ENCODE results near the gene RSPO3.
A peak's percentile ranks its signal among the peaks of the same experiment; 100 is the strongest.

The RSPO3 gene

DNA sequence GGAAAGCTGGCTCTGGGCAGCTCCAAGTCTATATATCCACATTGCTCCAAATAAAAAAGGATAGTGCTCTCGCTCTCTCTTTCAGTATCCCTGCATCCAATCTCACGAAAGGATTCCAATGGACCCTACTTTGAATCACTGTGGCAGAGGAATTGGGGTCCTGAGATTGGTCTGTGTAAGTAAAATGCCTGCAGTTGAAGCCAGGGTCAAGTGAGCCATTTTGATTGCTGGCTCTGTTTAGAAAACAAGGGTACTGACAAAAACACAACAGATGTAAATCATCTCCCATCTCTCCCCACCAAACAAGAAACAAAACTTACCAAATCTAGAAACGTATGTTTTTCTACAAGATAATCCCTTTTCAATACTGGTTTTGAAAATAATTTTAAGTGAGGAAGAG lies 45.6 kb downstream of the RSPO3 start:
- DNase-seq = no peak

DNA sequence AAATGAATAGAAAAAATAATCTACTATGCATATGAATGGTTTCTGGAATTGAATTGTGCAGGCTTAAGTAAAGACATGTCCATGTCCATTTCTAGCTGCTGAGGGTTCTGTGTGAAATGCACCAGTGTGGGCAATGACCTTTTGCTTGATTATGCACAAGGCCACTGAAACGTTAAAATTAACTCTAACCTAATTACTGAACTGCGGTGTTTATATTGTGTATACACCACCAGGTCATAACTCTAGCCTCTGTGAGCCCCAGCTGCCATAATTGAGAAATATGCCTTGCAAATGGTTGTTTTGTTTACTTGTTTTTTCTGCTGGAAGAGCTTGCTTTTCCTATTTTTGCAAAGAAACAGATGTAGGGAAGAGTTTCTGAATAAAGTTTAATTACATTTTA lies 46.1 kb downstream of the RSPO3 start:
- no peak for DNase-seq

DNA sequence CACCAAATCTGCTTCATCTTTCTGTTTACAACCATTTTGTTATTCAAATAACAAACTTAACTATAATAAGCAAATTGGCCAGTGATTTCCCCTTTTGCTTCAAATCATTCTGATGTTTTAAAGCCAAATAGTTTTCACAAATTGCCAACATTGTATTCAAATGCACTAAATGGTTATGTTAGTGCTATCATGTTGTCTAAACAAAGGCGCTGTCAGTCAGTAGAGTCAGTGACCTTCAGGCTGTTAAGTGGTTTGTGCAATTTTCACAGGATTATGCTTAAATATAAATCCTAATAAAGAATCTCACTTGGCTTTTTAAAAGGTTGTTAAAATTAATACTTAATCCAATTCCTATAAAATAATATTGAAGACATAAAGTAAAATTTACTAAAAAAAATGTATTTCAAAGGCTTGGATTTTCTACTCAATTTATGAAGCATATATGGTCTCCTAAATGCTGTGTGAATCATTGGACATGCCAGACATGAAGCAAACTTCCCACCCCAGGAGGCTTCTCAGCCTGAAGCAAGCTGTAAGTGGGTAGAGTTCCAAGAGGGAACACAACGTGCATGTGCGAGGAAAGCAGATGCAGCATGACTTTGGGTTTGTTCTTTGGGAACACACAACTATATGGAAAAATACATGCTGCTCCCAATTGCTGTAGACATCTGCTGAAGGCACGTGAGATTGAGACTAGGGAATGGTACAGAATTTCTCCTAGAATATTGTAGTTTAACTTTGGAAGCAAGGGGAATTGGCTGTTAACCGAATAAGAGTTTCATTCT lies 54.9 kb downstream of the RSPO3 start:
- no peak for DNase-seq

GRCh38 chr6:127176146-127176545 lies 57.7 kb downstream of the RSPO3 start:
- no peak for DNase-seq

- no peak for DNase-seq
Measured at GRCh38 chr6:127177030-127177922, 58.8 kb downstream of the RSPO3 start.

- DNase-seq = no peak
Measured at GRCh38 chr6:127177923-127178231, 59.4 kb downstream of the RSPO3 start.

DNA sequence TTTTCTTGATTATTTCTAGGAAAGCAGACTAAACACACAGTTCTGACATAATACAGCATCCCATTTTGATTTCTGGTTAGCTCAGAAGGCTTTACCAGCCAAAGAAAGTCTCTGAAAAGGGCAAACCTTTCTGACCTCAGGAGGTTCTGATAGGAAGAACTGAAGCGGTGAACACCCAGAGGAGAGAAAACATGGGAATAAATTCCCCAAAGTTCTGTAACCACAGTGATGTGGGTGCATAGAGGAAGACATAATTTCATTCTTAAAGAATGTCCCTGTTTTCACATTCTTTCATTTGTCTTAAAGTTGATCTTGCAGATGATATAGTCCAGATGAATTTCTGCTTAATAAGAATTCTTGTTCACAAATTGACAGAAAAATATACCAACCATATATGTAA lies 60.3 kb downstream of the RSPO3 start:
- DNase-seq = no peak

GRCh38 chr6:127180426-127180825 lies 62.0 kb downstream of the RSPO3 start:
- DNase-seq = no peak

GRCh38 chr6:127182501-127182900 lies 64.0 kb downstream of the RSPO3 start:
- DNase-seq = no peak

GRCh38 chr6:127185437-127185995 lies 67.0 kb downstream of the RSPO3 start:
- no peak for DNase-seq

- peak; percentile 1 to 32 (median 16) for DNase-seq
Measured at GRCh38 chr6:127186889-127187288, 68.4 kb downstream of the RSPO3 start.

DNA sequence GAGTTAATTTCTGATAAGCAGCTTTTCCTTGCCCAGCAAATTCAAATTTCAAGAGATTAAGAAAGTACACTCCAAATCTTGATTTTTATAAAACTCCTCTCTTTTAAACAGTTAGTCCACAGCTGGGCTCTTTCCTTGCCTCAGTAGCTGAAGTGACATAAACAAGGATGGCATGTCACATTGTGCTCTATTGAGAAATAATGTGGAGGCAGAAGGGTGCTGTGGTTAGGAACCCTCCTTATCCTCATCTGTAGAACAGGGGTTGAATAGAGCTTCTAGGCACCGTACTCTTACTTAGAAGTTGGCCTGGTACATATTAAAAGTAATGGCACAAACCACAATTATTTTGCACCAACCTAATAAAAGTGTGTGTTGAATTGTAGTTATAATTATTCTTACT lies 70.3 kb downstream of the RSPO3 start:
- DNase-seq = no peak

GRCh38 chr6:127190552-127190951 lies 72.1 kb downstream of the RSPO3 start:
- no peak for DNase-seq

DNA sequence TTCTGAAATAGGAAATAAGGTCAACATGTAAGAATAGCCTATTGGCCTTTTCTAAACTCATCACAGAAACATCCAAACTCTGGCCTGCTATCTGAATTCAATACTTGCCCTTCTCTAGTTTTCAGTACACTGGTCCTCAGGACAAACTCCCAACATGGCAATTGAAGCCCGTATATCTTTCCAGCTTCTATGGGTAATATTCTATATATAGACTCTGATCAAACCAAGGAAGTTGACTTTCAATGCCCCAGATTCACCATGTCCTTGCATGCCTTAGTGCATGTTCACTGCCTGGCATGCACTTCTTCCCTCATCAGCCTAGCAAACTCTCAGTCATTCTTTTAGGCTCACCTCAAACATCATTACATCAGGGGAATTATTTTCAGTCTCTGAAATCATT lies 73.2 kb downstream of the RSPO3 start:
- DNase-seq = no peak

DNA sequence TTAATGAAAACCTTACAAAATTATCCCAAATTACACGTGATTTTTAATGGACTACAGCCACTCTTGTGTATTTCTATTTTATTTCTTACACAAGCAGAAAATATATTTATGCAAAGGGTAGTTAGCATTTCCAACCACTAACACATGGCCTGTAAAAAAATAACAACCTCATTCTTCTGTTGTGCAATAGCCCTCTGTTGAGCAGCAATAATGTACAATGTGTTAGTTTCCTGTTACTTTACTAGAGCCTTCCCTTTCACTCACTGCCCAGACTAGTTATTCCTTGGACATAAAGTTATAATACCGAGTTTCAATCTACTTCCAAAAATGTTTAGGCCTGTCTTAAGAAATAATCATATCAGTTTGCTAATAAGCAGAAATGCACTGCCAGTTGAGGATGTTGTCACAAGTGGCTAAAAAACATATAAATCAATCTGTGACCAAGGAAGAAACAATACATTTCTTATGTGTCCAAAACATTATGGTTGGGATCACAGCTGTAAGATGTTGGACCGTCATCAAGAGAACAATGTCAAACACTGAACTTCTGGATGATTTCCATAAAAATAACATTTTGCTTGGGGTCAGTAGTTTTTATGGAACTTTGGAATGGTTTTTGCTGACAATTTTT lies 74.6 kb downstream of the RSPO3 start:
- no peak for DNase-seq

GRCh38 chr6:127195833-127196232 lies 77.4 kb downstream of the RSPO3 start:
- DNase-seq = no peak

GRCh38 chr6:127198549-127198948 lies 80.1 kb downstream of the RSPO3 start:
- DNase-seq = no peak

DNA sequence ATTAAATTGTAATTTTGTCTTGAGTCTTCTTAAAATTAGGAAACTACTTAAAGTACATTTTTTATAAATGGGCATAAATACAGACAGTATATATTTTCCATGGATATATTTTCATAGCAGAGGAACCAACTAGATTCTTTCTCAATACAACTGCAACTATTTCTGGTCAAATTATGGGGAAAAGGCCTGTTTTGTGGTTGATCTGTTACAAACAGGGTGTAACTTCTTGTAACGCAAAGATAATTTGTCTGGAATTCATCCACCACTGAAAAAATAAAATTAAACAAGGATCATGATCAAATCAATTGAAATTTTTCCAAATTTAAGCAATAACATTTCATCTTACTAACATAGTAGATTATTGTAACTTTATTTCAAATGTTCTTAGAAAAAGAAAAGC lies 81.0 kb downstream of the RSPO3 start:
- DNase-seq = no peak

DNA sequence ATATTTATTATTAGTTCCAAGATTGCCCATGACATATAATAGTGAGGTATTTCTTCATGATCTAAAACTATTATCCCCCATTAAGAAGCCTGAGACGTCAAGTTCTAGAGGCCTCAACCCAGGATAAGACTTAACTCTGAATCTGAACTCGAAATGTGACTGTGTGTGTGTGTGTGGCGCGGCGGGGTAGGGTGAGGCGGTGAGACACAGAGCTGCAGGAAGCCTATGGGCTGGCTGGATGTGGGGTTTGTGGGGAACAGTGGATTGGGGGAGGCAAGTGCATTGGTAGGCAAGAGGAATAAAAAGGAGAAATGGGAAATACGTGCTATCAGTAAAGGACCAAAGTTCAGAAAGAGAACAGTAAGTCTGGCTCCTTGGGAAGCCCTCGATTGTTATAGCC lies 81.6 kb downstream of the RSPO3 start:
- no peak for DNase-seq

GRCh38 chr6:127201321-127201720 lies 82.8 kb downstream of the RSPO3 start:
- no peak for DNase-seq

- DNase-seq = no peak
Measured at GRCh38 chr6:127202676-127203075, 84.2 kb downstream of the RSPO3 start.

DNA sequence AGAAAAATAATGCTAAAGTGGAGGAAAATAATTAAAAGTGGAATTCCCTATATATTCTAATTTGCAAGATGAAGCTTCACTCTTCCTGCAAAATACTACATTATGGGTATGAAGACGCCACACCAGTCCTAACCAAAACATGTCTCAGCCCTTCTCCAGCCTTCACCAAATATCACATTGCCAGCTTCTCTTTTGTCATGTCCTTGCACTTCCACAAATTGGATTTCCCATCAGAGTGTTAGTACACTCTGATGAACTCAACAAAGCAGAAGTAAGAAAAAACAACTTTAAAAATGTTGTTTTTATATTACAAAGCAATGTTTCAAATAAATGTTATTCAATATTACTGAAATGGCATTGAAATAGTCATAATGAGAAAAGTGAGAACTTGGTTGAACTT lies 85.8 kb downstream of the RSPO3 start:
- no peak for DNase-seq

DNA sequence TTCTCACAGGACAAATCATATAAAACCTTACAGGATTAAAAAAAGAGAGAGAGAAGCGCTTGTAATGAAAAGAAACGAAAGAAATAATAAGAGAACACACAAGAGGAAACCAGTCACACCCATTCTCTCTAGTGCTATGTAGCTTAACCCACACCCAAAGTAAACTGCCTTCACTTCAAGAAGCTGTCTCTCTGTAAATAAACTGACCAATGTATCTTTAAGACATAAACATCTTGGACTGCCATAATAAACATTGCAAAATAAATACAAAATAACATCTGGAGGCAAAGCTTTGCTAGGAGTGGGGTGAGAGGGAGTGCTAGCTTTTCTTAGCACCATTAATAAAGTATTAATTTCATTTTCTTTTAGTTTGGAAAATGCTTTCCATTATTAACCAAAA lies 86.6 kb downstream of the RSPO3 start:
- DNase-seq = no peak

Measured in activated CD4-positive, CD25-positive, alpha-beta regulatory T cell (primary cell).